ENCODE results near the gene SOX4. TPM values are rescaled to one million over a fixed set of nuclear protein-coding genes. Genes with fewer than 3 reads are reported as not detected.

Gene SOX4
- total RNA-seq, 1 donor from 2014 or later: 92.7 TPM

- no peak for DNase-seq (ENCODE audit: low read depth, low spot score)
- Mint-ChIP-seq H3K4me1 (no peaks in the 10 kb centered on the region), H3K4me3 (no peak overlapping the region), H3K27ac (ENCODE audit: unreplicated experiment) (no peak overlapping the region), H3K27me3 (ENCODE audit: low read depth) (no peaks in the 10 kb centered on the region), H3K9me3 (peaks cover 3% of the 10 kb centered on the region), H3K36me3 (ENCODE audit: low read depth) (no peaks in the 10 kb centered on the region)
- TF ChIP-seq CTCF (conservative IDR thresholded peaks at IDR 0.05): no peak
These were observed 40.1 kb downstream of the SOX4 start for GRCh38 chr6:21633511-21634109.

GRCh38 chr6:21634582-21634981 lies 41.0 kb downstream of the SOX4 start:
- TF ChIP-seq CTCF (conservative IDR thresholded peaks at IDR 0.05): no peak
- H3K9me3 Mint-ChIP-seq: peaks cover 8% of the 10 kb centered on the region
- no peak overlapping the region for H3K27ac Mint-ChIP-seq (ENCODE audit: unreplicated experiment)
- no peaks in the 10 kb centered on the region for H3K27me3 Mint-ChIP-seq (ENCODE audit: low read depth)
- H3K36me3 Mint-ChIP-seq (ENCODE audit: low read depth): no peaks in the 10 kb centered on the region
- H3K4me1 Mint-ChIP-seq: peaks cover 8% of the 10 kb centered on the region
- no peak overlapping the region for H3K4me3 Mint-ChIP-seq
- no peak for DNase-seq (ENCODE audit: low read depth, low spot score)

GRCh38 chr6:21636876-21637275 lies 43.3 kb downstream of the SOX4 start:
- H3K27me3 Mint-ChIP-seq (ENCODE audit: low read depth): no peaks in the 10 kb centered on the region
- no peak overlapping the region for H3K27ac Mint-ChIP-seq (ENCODE audit: unreplicated experiment)
- peaks cover 11% of the 10 kb centered on the region for H3K9me3 Mint-ChIP-seq
- peaks cover 8% of the 10 kb centered on the region for H3K4me1 Mint-ChIP-seq
- DNase-seq (ENCODE audit: low read depth, low spot score): no peak
- no peaks in the 10 kb centered on the region for H3K36me3 Mint-ChIP-seq (ENCODE audit: low read depth)
- no peak overlapping the region for H3K4me3 Mint-ChIP-seq
- TF ChIP-seq CTCF (conservative IDR thresholded peaks at IDR 0.05): no peak

GRCh38 chr6:21639316-21639715 lies 45.8 kb downstream of the SOX4 start:
- H3K4me3 Mint-ChIP-seq: no peak overlapping the region
- no peaks in the 10 kb centered on the region for H3K36me3 Mint-ChIP-seq (ENCODE audit: low read depth)
- no peaks in the 10 kb centered on the region for H3K27me3 Mint-ChIP-seq (ENCODE audit: low read depth)
- no peak for TF ChIP-seq CTCF (conservative IDR thresholded peaks at IDR 0.05)
- peaks cover 11% of the 10 kb centered on the region for H3K9me3 Mint-ChIP-seq
- no peak for DNase-seq (ENCODE audit: low read depth, low spot score)
- H3K27ac Mint-ChIP-seq (ENCODE audit: unreplicated experiment): no peak overlapping the region
- peaks cover 8% of the 10 kb centered on the region for H3K4me1 Mint-ChIP-seq
